HFFc6 (cell line): Measurements from ENCODE around the gene MSN. TPM values are rescaled to one million over a fixed set of nuclear protein-coding genes. Genes with fewer than 3 reads are reported as not detected.
"Not testable (repeated sequence)": the region's sequence is repeated elsewhere in the genome, so short reads cannot be mapped to it uniquely, and the experiment has no call there.

Experiments
- DNase-seq: peaks from one replicate; pipeline ENCODE4 v3.0.0-alpha.2; 2018
- H3K27ac Mint-ChIP-seq: 2 replicates; pipeline ENCODE4 v1.8.0; 2020; ENCODE audit warnings: mild to moderate bottlenecking, mixed read lengths
- H3K27me3 Mint-ChIP-seq: 2 replicates; pipeline ENCODE4 v1.8.0; 2021; ENCODE audit warnings: mild to moderate bottlenecking, moderate library complexity, mixed read lengths; ENCODE audit not compliant: insufficient read depth
- H3K36me3 Mint-ChIP-seq: 2 replicates; pipeline ENCODE4 v1.8.0; 2021; ENCODE audit warnings: low read depth, mixed read lengths
- H3K4me1 Mint-ChIP-seq: 2 replicates; pipeline ENCODE4 v1.8.0; 2020; ENCODE audit warnings: low read depth, mixed read lengths
- H3K4me3 Mint-ChIP-seq: 2 replicates; pipeline ENCODE4 v1.8.0; 2020; ENCODE audit warnings: mild to moderate bottlenecking, moderate library complexity, mixed read lengths
- H3K9me3 Mint-ChIP-seq: 2 replicates; pipeline ENCODE4 v1.8.0; 2020; ENCODE audit warnings: mild to moderate bottlenecking, mixed read lengths
- CTCF ChIP-seq: fragments of 200-600 bp; sonication (generic); IDR thresholded peaks from 2 replicates; pipeline ENCODE4 v1.5.0; 2021; ENCODE audit warnings: antibody characterized with exemption, mild to moderate bottlenecking
- total RNA-seq, 6 experiments: library from RNA; stranded (reverse); fragmentation: NEBNext Ultra II Directional; extraction: Animal tissue kit (Norgen Biotek cat#: 25700); gene quantifications; 2 replicates in 1 of 6; 3 replicates in 5 of 6; pipeline ENCODE4 v1.2.3, GENCODE V29; 2021

Gene MSN
- total RNA-seq, 6 experiments from 2014 or later = 410 to 540 (median 485) TPM

- no peak for TF ChIP-seq CTCF
- Mint-ChIP-seq H3K4me1 (peaks cover 45% of the 10 kb centered on the region), H3K9me3 (no peaks in the 10 kb centered on the region), H3K27me3 (no peaks in the 10 kb centered on the region), H3K36me3 (no peaks in the 10 kb centered on the region), H3K27ac (no peak overlapping the region), H3K4me3 (no peak overlapping the region)
- DNase-seq = no peak
Measured at GRCh38 chrX:65647801-65648200, 19.7 kb upstream of the MSN start.

- Mint-ChIP-seq H3K9me3 (no peaks in the 10 kb centered on the region), H3K36me3 (no peaks in the 10 kb centered on the region), H3K4me3 (no peak overlapping the region), H3K4me1 (peaks cover 21% of the 10 kb centered on the region), H3K27ac (no peak overlapping the region), H3K27me3 (no peaks in the 10 kb centered on the region)
- no peak for TF ChIP-seq CTCF
- no peak for DNase-seq
Measured at GRCh38 chrX:65652098-65652497, 15.4 kb upstream of the MSN start.

- not testable (repeated sequence) for H3K27me3 Mint-ChIP-seq, H3K4me3 Mint-ChIP-seq, DNase-seq, H3K36me3 Mint-ChIP-seq, H3K9me3 Mint-ChIP-seq
- Mint-ChIP-seq H3K4me1 (peaks cover 14% of the 10 kb centered on the region), H3K27ac (0 out of 2 replicates have a peak overlapping the region, but pooled peaks have one; percentile 28)
Measured at GRCh38 chrX:65657009-65657441, 10.4 kb upstream of the MSN start.

- TF ChIP-seq CTCF = no peak
- H3K27ac Mint-ChIP-seq = no peak overlapping the region
- H3K4me1 Mint-ChIP-seq = peaks cover 14% of the 10 kb centered on the region
- no peak overlapping the region for H3K4me3 Mint-ChIP-seq
- no peak for DNase-seq
- H3K9me3 Mint-ChIP-seq = no peaks in the 10 kb centered on the region
- H3K27me3 Mint-ChIP-seq = no peaks in the 10 kb centered on the region
- H3K36me3 Mint-ChIP-seq = 0 out of 2 replicates have a peak, but pooled peaks cover 5% of the 10 kb centered on the region
Measured at GRCh38 chrX:65657659-65658058, 9.8 kb upstream of the MSN start.

GRCh38 chrX:65658229-65658628 is 9.2 kb upstream of the MSN start:
- no peak for TF ChIP-seq CTCF
- 0 out of 2 replicates have a peak, but pooled peaks cover 5% of the 10 kb centered on the region for H3K36me3 Mint-ChIP-seq
- no peak for DNase-seq
- no peak overlapping the region for H3K4me3 Mint-ChIP-seq
- H3K27ac Mint-ChIP-seq = no peak overlapping the region
- no peaks in the 10 kb centered on the region for H3K9me3 Mint-ChIP-seq
- no peaks in the 10 kb centered on the region for H3K27me3 Mint-ChIP-seq
- H3K4me1 Mint-ChIP-seq = peaks cover 14% of the 10 kb centered on the region

GRCh38 chrX:65667157-65667502 is 324 bp upstream of the MSN start:
- Mint-ChIP-seq H3K36me3 (peaks cover 30% of the 10 kb centered on the region), H3K4me1 (peaks cover 34% of the 10 kb centered on the region), H3K27me3 (no peaks in the 10 kb centered on the region), H3K4me3 (peak overlapping the region; percentile 71), H3K27ac (peak overlapping the region; percentile 83), H3K9me3 (no peaks in the 10 kb centered on the region)
- TF ChIP-seq CTCF = no peak
- no peak for DNase-seq
